GM19467 (cell line): Measurements from ENCODE around the gene TAF1A.

Experiments used
- ATAC-seq: cut with Tn5 transposase; IDR thresholded peaks from one replicate; pipeline ENCODE4 v1.9.1; 2021; ENCODE audit warnings: mild to moderate bottlenecking, moderate library complexity; ENCODE audit not compliant: unreplicated experiment

Gene TAF1A

GRCh38 chr1:222540598-222540995 lies 49.1 kb downstream of the TAF1A start:
- ATAC-seq, result no peak

DNA sequence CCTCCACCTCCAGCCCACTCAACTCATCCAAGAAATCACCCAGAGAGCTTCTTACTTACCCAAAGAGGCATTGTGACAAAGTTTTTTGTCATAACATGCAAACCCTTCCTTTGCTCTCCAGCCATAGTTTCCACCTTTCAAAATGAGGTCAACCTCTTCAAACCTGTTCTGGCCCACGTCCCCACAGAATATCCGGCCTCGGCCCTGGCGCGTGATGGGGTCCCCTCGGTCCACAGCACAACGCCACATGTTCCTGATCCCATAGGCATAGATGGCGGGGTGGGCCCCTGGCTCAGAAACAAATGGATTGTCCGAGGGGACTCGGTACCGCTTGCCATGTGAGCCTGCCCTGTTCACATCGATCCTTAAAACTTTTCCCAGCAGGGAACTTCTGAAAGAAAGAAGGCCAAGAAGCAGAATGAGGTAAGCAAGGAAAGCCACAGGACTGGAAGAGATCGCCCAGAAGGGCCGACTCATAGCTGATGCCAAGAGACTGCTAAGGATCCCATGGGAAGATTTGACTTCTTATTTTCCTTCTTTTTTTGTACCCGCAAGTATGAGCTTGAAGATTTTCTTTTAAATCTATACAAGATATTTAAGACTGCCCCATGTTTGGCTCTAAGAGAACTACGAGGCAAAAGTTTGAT lies 49.7 kb downstream of the TAF1A start:
- ATAC-seq, result no peak

- no peak for ATAC-seq
These were observed 54.3 kb downstream of the TAF1A start for GRCh38 chr1:222535455-222535854.

DNA sequence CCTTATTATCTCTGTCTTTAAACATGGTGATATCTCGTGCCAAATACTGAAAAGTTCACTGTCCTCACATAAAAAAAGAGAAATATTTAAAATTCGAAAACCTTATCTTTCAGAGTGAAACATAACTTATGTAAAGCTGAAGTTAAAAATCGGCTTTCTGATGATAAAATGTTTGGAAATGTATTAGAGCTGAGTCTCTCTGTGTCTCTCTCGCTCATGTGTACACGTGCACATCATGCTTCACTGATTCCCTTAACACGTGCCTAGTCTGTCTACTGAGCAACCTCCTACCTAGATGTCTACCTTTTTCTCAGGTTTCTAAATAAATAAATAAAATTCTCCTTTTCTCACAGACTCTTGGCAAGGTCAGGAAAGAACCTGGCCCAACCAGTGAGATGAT lies 58.9 kb downstream of the TAF1A start:
- no peak for ATAC-seq

DNA sequence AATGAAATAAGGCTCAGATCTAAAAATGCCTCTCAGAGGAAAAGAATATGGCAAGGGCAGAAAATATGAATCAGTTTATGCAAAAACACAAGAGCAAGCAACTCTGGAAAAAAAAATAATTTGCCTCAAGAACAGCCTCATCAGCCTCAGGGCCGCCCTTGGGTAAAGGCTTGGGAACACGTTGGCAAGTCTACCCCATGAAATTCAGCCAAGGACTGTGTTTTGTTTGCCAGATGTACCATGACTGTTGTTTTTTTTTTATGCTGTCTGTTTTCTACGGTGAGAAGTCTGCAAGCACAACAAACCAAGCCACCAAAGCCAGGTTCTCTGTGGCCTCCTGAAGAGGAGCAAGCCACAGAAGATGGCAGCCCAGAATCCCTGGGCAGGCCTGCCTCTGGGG lies 59.8 kb downstream of the TAF1A start:
- ATAC-seq, result no peak

- no peak for ATAC-seq
These were observed 60.6 kb downstream of the TAF1A start for GRCh38 chr1:222529181-222529580.

- no peak for ATAC-seq
These were observed 63.8 kb downstream of the TAF1A start for GRCh38 chr1:222525951-222526350.

DNA sequence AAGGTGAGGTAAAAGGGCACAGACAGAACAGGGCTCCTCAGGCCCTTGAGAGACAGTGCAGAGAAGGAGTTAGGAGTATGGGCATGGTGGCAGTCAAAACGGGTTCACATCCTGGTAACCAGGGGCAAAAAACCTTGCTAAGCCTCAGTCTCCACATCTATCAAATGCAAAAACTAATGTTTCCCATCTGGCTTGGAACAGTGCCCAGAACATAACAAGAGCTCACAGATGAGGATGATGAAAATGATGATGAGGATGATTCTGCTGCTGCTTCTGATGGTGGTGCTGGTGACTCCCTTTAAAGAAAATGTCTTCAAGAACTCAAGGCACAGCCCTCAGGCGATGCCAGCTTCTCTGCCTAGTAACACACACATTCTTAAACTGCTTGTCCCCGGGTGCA lies 65.9 kb downstream of the TAF1A start:
- ATAC-seq, result no peak

DNA sequence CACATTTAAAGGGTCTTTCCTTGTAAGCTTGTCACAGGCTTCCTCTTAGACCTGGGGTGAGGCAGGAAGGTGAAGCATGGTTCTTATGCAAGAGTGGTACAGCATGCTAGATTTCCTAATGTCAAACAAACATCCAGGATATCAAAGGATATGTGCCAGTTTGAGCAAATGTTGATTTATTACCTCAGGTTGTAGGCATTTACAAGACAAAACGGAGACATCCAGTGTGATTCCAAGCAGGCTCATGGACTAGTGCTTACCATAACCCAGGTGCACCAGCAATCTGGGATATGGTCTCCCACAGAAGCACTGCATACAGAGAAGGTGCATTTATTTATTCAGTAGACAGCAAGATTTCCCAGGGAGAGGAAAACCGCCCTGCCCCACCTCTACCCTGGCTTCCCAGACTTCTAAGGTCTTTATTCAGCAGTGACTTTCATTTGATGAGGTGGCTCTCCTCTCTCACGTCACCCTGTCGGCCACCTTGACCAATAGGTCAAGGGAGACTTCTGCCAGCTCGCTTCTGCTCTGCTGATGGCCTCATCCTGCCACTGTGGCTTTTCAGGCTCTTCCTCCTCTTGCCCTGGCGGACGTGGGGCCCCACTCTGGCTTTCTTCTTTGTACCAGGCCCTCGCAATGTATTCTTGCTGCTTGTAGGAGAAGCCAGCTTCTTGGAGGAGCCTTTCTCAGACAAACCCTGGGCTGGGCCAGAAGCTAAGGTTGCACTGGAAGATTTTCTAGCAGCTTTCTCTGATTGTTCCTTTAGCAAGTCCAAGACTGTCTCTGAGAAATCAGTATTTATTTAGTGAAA lies 67.4 kb downstream of the TAF1A start:
- no peak for ATAC-seq

DNA sequence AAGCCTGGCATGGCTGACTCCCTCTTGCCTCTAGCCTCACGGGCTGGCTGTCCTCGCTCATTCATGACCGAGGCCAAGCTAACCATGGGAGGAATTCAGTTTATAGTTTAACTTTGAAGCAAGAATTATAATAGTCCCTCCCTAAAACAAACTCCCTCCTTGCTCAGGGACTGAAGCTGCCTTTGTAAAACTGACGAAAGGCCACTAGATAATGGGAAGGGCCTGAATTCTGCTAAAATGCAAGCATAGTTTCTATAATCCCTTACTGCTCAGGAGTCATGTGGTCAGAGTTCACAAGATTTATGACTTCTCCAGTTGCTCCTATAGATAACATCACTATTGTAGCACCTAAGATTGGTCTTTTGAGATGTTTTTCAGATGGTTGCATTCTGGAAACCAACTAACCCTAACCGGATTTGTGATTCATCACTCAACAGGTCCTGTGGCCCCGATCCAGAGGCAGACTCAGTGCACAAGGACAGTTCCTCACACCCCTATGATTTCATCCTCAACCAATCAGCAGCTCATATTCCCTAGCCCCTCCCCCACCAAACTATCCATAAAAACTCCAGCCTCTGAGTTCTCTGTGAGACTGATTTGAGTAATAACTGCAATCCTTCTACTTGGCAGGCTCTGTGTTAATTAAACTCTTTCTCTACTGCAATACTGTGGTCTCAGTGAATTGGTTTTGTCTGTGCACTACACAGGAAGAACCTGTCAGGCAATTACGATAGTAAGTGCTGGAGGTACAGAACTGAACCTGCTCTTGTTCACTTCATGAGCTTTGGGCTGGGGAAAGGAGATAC lies 68.2 kb downstream of the TAF1A start:
- no peak for ATAC-seq
